Stomach (tissue), 4 donors: ENCODE data around the gene SMYD3.

Experiments
- CTCF ChIP-seq, 7 experiments: fragments of 450-650 bp in 4 of 7; fragments of 200-600 bp in 3 of 7; sonication (generic) in 3 of 7; IDR thresholded peaks; one replicate each; pipeline ENCODE4 v1.5.1; 2016 to 2019; ENCODE audit warnings: antibody characterized with exemption in 7 of 7, control low read depth in 2 of 7, mild to moderate bottlenecking in 1 of 7
- EP300 ChIP-seq: sonication (generic); formaldehyde crosslinking; IDR thresholded peaks from one replicate; pipeline ENCODE4 v1.6.1; 2017; ENCODE audit warnings: antibody characterized with exemption
- POLR2A ChIP-seq, 4 donors: fragments of 450-650 bp; IDR thresholded peaks; one replicate each; pipeline ENCODE4 v1.6.1; 2016; ENCODE audit warnings: antibody characterized with exemption in 4 of 4, control low read depth in 2 of 4, mild to moderate bottlenecking in 1 of 4, moderate library complexity in 1 of 4

GRCh38 chr1:245869847-245870246 lies 637.2 kb downstream of the SMYD3 start:
- TF ChIP-seq CTCF (IDR thresholded peaks at IDR 0.05) (no peak), POLR2A (IDR thresholded peaks at IDR 0.05) (no peak), EP300 (no peak)
